SU-DHL-6 (cell line): ENCODE results near the gene LARGE2.

Experiments
- CTCF ChIP-seq: fragments of 200-600 bp; sonication (generic); IDR thresholded peaks from one replicate; pipeline ENCODE4 v1.5.1; 2017; ENCODE audit warnings: antibody characterized with exemption, mild to moderate bottlenecking, low read length, moderate library complexity; ENCODE audit not compliant: insufficient read depth, poor library complexity, severe bottlenecking
- EZH2phosphoT487 ChIP-seq: fragments of 200-600 bp; sonication (generic), shearing (Covaris generic); conservative IDR thresholded peaks from 2 replicates; pipeline ENCODE4 v1.6.1; 2018; ENCODE audit warnings: mild to moderate bottlenecking, antibody characterized with exemption, low read length, moderate library complexity, mixed read lengths

GRCh38 chr11:45973601-45974000 lies 51.1 kb downstream of the LARGE2 start:
- no peak for TF ChIP-seq CTCF
- TF ChIP-seq EZH2phosphoT487, result no peak
